Coronary artery (tissue), 2 donors: ENCODE data around the gene EDEM2.

Experiments
- DNase-seq: peaks from one replicate; pipeline ENCODE4 v3.0.0-alpha.2; 2017; ENCODE audit warnings: low spot score
- H3K27ac ChIP-seq, 2 donors: fragments of 200-600 bp; sonication (generic); one replicate each; pipeline ENCODE4 v1.5.1; 2016 to 2019
- H3K4me3 ChIP-seq: fragments of 200-600 bp; sonication (generic); 2 replicates; pipeline ENCODE4 v1.5.1; 2016; ENCODE audit warnings: mild to moderate bottlenecking, moderate library complexity
- CTCF ChIP-seq: fragments of 200-600 bp; sonication (generic); IDR thresholded peaks from one replicate; pipeline ENCODE4 v1.5.1; 2019; ENCODE audit warnings: antibody characterized with exemption

EDEM2 gene

DNA sequence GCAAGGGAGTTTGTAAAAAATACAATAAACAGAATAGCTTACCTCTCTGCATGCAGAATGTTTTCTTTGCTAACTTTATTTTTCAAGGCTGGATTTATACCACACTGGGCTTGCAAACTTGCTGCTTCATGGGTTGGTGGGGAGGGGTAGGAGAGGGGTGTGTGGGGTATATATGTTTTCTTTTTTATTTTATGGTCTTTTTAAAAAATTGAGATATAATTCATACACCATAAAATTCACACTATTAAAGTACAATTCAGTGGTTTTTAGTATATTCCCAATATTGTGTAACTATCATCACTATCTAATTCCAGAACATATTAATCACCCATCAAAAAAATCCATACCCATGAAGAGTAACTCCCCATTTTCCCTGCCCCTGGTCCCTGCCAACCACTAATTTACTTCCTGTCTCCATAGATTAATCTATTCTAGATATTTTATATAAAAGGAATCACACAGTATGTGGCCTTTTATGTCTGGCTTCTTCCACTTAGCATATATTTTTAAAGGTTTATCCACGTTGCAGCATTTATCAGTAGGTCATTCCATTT lies 40.2 kb downstream of the EDEM2 start:
- TF ChIP-seq CTCF = no peak
- Histone ChIP-seq H3K27ac (no peak overlapping the region), H3K4me3 (no peak overlapping the region)
- no peak for DNase-seq

GRCh38 chr20:35104685-35105295 lies 42.3 kb downstream of the EDEM2 start:
- TF ChIP-seq CTCF = no peak
- Histone ChIP-seq H3K27ac (no peak overlapping the region), H3K4me3 (no peak overlapping the region)
- no peak for DNase-seq

GRCh38 chr20:35101620-35102019 lies 45.5 kb downstream of the EDEM2 start:
- H3K4me3 ChIP-seq = no peak overlapping the region
- no peak overlapping the region for H3K27ac ChIP-seq
- no peak for TF ChIP-seq CTCF
- DNase-seq = no peak

DNA sequence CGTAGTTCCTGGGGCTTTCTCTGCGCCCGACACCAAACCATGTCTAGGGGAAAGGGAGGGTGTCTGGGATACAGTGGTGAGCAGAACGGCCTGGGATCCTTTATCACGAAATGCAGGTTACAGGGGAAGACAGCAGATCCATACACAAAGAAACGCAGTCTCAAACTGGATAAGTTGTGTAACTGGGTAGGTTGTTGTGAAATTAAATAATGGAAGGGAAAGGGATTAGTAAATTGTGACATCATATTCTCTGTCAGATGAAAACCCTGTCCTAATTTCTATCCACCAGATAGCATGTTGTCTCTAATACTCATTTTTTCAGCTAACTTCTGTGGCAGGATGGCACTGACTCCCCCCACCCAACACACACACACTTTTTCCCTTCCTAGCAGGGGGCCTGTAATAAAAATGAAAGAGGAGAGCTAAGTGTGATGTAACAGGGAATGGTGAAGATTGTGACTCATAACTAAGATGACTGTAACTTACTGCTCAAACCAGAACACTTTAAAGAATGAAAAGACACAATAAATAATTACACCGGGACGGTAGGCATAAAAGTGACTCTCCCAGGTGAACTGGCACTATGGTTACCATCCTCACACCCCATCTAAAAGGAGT lies 53.8 kb downstream of the EDEM2 start:
- DNase-seq = no peak
- peak overlapping the region; percentile 92 for H3K4me3 ChIP-seq
- peak overlapping the region; percentile 88 to 98 for H3K27ac ChIP-seq
- no peak for TF ChIP-seq CTCF

DNA sequence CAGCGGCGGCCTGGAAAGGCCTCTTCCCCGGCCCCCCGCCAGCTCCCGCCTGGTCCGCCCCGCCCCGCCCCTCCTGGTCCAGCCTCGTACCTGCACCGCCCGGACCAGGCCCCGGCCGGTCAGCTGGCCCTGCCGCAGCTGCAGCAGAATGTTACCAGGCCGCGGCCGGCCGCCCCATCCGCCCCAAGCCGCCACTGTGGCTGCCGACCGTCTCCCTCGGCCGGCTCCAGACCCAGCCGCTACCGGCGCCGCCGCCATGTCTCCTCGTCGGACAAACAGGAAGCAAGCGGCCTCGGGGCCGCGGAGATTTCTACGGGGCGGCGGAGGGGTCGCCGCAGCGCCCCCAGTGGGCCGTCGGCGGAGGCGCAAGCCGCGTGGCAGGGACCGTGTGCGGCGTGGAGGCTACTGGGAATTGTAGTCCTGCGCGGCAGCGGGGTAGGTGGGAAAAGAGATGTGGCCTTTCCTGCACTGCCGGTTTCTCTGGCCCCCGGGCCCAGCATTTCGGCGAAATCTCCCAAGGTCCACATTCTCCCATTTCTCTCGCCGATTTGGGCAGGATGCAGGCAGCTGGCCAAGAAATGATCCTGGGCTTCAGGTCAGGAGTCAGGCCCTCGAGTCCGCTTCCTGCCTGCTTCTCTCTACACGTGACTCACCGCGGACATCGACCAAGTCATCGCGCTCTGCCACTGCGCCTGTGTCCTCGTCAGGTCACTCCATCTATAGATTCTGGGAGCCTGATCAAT lies 54.4 kb downstream of the EDEM2 start, which contains the start of gene TRPC4AP:
TRPC4AP (minus strand) TSS at position 284 of the 743 bp plus-strand sequence; CDS start at position 258, 26 bp downstream.
- Histone ChIP-seq H3K27ac (peak within 1 kb of the TSS; percentile 88 to 98), H3K4me3 (peak within 1 kb of the TSS; percentile 92)
- DNase-seq = peak; percentile 94
- peak; percentile 97 for TF ChIP-seq CTCF

GRCh38 chr20:35091816-35092523 lies 55.2 kb downstream of the EDEM2 start:
- Histone ChIP-seq H3K4me3 (peak overlapping the region; percentile 92), H3K27ac (peak overlapping the region; percentile 88 to 98)
- DNase-seq = no peak
- TF ChIP-seq CTCF = no peak
